DOHH2 (cell line): ENCODE data around the gene PGS1.
"Not testable (repeated sequence)": the region's sequence is repeated elsewhere in the genome, so short reads cannot be mapped to it uniquely, and the experiment has no call there.

Experiments used
- H3F3A ChIP-seq: fragments of 200-600 bp; sonication (generic), shearing (Covaris generic); 2 replicates; pipeline ENCODE4 v1.6.0; 2016; ENCODE audit warnings: antibody characterized with exemption, mild to moderate bottlenecking; ENCODE audit not compliant: control insufficient read depth, insufficient read depth
- H3K27ac ChIP-seq: fragments of 200-600 bp; sonication (generic); 2 replicates; pipeline ENCODE4 v1.5.1; 2014; ENCODE audit warnings: low read depth, mild to moderate bottlenecking, low read length, moderate library complexity
- H3K27me3 ChIP-seq: fragments of 200-600 bp; sonication (generic); 2 replicates; pipeline ENCODE4 v1.6.1; 2014; ENCODE audit warnings: mild to moderate bottlenecking, low read length, mixed read lengths; ENCODE audit not compliant: control insufficient read depth
- H3K36me3 ChIP-seq: fragments of 200-600 bp; sonication (generic); 2 replicates; pipeline ENCODE4 v1.6.1; 2014; ENCODE audit warnings: mild to moderate bottlenecking, low read length, moderate library complexity, mixed read lengths; ENCODE audit not compliant: control insufficient read depth
- H3K4me1 ChIP-seq: fragments of 200-600 bp; sonication (generic); 2 replicates; pipeline ENCODE4 v1.6.1; 2014; ENCODE audit warnings: mild to moderate bottlenecking, low read length, mixed read lengths; ENCODE audit not compliant: control insufficient read depth
- H3K4me2 ChIP-seq: fragments of 200-600 bp; sonication (generic); 2 replicates; pipeline ENCODE4 v1.6.0; 2014; ENCODE audit warnings: mild to moderate bottlenecking, low read length, moderate library complexity
- H3K4me3 ChIP-seq: fragments of 200-600 bp; sonication (generic); 2 replicates; pipeline ENCODE4 v1.5.1; 2014; ENCODE audit warnings: mild to moderate bottlenecking, low read length, mixed read lengths
- H3K79me2 ChIP-seq: fragments of 200-600 bp; sonication (generic); 2 replicates; pipeline ENCODE4 v1.6.1; 2014; ENCODE audit warnings: mild to moderate bottlenecking, low read length, mixed read lengths; ENCODE audit not compliant: control insufficient read depth
- H3K9me2 ChIP-seq: fragments of 200-600 bp; sonication (generic); replicated peaks from 2 replicates; pipeline ENCODE4 v1.6.1; 2014; ENCODE audit warnings: mild to moderate bottlenecking, low read length, mixed read lengths; ENCODE audit not compliant: control insufficient read depth
- H3K9me3 ChIP-seq: fragments of 200-600 bp; sonication (generic); 2 replicates; pipeline ENCODE4 v1.6.1; 2014; ENCODE audit warnings: antibody characterized with exemption, low read length, mixed read lengths; ENCODE audit not compliant: control insufficient read depth, insufficient read depth
- H4K20me1 ChIP-seq: fragments of 200-600 bp; sonication (generic); 2 replicates; pipeline ENCODE4 v1.6.0; 2014; ENCODE audit warnings: low read depth, mild to moderate bottlenecking, antibody characterized with exemption, low read length, moderate library complexity; ENCODE audit not compliant: control insufficient read depth, insufficient read depth
- CTCF ChIP-seq: fragments of 200-600 bp; sonication (generic); IDR thresholded peaks from one replicate; pipeline ENCODE4 v1.5.1; 2014; ENCODE audit warnings: antibody characterized with exemption, mild to moderate bottlenecking, low read depth, low read length; ENCODE audit not compliant: poor library complexity, severe bottlenecking
- EZH2phosphoT487 ChIP-seq: fragments of 200-600 bp; sonication (generic); IDR thresholded peaks from 2 replicates; pipeline ENCODE4 v1.6.1; 2017; ENCODE audit warnings: borderline replicate concordance, mild to moderate bottlenecking, antibody characterized with exemption, low read length, moderate library complexity, mixed read lengths

Gene PGS1

GRCh38 chr17:78378225-78379130 is at the start of gene PGS1:
TSS of gene PGS1 (plus strand) at chr17:78378649. CDS start at chr17:78378666, 17 bp downstream.
- Histone ChIP-seq H3K4me2 (peak within 1 kb of the TSS; percentile 83), H3K9me2 (no peaks in the 10 kb centered on the region), H3K4me1 (peaks cover 23% of the 10 kb centered on the region), H3K27me3 (peaks cover 23% of the 10 kb centered on the region), H3K9me3 (no peaks in the 10 kb centered on the region), H4K20me1 (peaks cover 8% of the 10 kb centered on the region), H3K4me3 (peak within 1 kb of the TSS; percentile 99), H3F3A (no peaks in the 10 kb centered on the region), H3K79me2 (peaks cover 47% of the 10 kb centered on the region), H3K36me3 (peaks cover 16% of the 10 kb centered on the region), H3K27ac (peak within 1 kb of the TSS; percentile 6; the same call in 1 of the 2 replicates)
- no peak for TF ChIP-seq EZH2phosphoT487
- TF ChIP-seq CTCF: no peak

GRCh38 chr17:78329263-78330059 is 49.0 kb upstream of the PGS1 start:
- Histone ChIP-seq H3K9me2 (no peaks in the 10 kb centered on the region), H3K27me3 (peaks cover 22% of the 10 kb centered on the region), H3F3A (peaks cover 4% of the 10 kb centered on the region), H3K4me2 (no peak overlapping the region), H3K4me3 (no peak overlapping the region), H3K36me3 (no peaks in the 10 kb centered on the region), H3K27ac (no peak overlapping the region), H3K9me3 (no peaks in the 10 kb centered on the region), H3K79me2 (no peaks in the 10 kb centered on the region), H3K4me1 (peaks cover 21% of the 10 kb centered on the region), H4K20me1 (no peaks in the 10 kb centered on the region)
- TF ChIP-seq CTCF (no peak), EZH2phosphoT487 (no peak)

- no peaks in the 10 kb centered on the region for H3K79me2 ChIP-seq
- TF ChIP-seq CTCF (no peak), EZH2phosphoT487 (no peak)
- H3K4me2 ChIP-seq: no peak overlapping the region
- H3K9me3 ChIP-seq: no peaks in the 10 kb centered on the region
- H3K4me1 ChIP-seq: peaks cover 20% of the 10 kb centered on the region
- H3F3A ChIP-seq: peaks cover 4% of the 10 kb centered on the region
- no peak overlapping the region for H3K4me3 ChIP-seq
- H4K20me1 ChIP-seq: no peaks in the 10 kb centered on the region
- peaks cover 25% of the 10 kb centered on the region for H3K27me3 ChIP-seq
- no peak overlapping the region for H3K27ac ChIP-seq
- no peaks in the 10 kb centered on the region for H3K9me2 ChIP-seq
- no peaks in the 10 kb centered on the region for H3K36me3 ChIP-seq
These were observed 47.8 kb upstream of the PGS1 start for GRCh38 chr17:78330570-78331224.

GRCh38 chr17:78331355-78331754 is 47.1 kb upstream of the PGS1 start:
- H3K4me1 ChIP-seq: peaks cover 21% of the 10 kb centered on the region
- not testable (repeated sequence) for H3K36me3 ChIP-seq, H4K20me1 ChIP-seq, H3K9me3 ChIP-seq, H3K9me2 ChIP-seq, H3K4me2 ChIP-seq, H3K4me3 ChIP-seq, H3F3A ChIP-seq, H3K79me2 ChIP-seq, H3K27ac ChIP-seq
- peaks cover 25% of the 10 kb centered on the region for H3K27me3 ChIP-seq
